Activated effector memory CD4-positive, alpha-beta T cell treated with Interleukin-2 at 50 U/mL for 16 hours (primary cell): ENCODE results near the gene SGSM1.

Source experiments
- DNase-seq: peaks from one replicate; pipeline ENCODE4 v3.0.0-alpha.2; 2020

SGSM1 gene

DNA sequence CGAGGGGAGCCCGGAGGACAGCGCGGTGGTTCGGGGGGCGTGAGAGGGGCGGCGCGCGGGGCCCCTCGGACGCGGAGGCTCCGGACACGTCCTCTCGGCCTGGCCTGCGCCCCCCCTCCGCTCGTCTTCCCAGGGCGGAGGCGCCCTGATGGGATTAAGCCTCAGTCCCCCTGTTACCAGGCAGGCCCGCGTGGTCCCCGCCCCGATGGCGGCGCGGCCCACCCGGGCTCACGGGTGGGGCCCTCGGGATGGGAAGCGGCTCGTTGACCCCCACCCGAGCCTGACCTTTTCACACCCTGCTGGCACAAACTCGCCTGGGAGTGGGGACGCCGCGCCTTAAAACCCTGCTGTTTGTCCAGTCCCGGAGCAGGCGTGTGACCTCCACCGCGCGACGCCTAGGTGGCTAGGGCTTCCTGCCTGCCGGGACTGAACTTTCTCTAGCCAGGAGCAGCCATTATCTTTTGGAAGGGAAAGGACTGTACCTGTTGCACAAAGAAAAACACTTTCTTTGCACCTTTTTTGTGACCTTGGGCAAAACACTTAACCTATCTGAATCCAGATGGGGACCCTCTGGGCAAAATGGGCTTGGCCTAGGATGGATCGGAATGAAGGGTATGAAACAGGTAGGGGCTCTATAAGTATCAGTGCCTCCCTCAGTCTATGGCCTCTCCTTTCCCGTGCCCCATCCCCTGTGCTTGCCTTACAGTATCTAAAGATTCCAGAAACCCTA, 147.5 kb downstream of the SGSM1 start:
- no peak for DNase-seq

DNA sequence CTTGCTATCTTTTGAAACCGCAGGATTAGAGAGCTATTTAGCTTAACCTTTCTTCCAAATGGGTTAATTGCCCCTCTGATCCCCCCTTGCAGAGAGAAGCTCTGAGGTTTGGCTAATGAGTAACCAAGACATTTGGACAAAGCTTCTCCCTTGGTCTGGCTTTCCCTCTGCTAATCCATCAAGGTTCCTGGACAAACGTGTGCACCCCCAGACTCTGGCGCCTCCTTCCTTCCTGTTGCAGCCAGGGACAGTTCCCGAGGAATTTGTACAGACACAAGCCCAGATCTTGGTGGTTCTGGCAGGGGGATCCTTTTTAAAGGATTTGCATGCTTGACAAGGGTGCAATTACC, 148.1 kb downstream of the SGSM1 start:
- DNase-seq, result no peak

DNA sequence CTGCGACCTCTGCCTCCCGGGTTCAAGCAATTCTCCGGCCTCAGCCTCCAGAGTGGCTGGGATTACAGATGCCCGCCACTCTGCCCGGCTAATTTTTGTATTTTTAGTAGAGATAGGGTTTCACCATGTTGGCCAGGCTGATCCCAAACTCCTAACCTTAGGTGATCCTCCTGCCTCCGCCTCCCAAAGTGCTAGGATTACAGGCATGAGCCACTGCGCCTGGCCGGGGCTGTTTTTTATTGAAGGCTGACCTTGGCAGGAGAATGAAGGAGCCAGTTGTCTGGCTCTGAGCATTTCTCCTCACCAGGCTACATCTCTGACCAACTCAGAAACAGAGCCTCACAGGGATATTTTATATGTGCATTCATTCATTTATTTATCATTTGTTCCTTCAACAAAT, 148.8 kb downstream of the SGSM1 start:
- no peak for DNase-seq

DNA sequence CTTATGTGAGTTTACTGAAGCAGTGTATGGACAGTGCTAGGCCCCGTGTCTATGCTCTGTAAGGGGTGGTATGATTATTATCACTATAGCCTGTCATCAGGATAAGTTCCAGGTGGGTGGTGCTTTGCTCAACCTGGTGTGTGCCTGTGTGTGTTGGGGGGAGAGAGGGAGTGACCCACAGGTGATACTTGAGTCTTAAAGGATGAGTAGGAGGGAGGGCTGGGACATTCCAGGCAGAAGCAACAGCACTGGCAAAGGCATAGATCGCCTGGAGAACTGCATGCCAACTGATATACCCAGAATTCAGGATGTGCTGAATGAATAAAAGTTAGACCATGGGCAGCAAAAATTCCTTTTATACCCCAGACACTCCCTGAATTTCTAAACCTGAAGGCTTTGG, 151.0 kb downstream of the SGSM1 start:
- no peak for DNase-seq

DNA sequence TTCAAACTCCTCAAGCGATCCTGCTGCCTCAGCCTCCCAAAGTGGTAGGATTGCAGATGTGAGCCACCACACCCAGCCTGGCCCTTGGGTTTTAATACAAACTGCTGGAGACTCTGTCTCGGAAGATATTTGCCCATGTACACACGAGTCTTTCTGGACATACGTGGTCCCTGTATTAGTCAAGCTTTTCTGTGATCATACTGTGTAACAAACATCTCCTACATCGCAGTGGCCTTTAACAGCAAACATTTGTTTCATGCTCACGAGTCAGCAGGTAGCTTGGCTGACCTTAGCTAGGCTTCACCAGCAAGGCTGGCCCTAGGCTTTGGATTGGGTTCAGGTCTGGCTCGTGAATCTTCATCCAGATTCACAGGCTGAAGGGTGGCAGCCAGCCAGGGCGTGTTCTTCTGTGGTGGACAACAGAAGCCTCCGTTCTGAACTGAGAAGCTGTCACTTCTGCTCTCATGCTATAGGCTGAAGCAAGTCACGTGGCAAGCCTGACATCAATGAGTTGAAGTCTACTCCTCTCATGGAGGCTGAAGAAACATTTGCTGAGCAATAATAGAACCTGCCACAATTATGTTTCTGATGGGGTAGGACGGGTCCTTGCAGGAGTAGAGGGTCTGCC, 155.3 kb downstream of the SGSM1 start:
- no peak for DNase-seq

DNA sequence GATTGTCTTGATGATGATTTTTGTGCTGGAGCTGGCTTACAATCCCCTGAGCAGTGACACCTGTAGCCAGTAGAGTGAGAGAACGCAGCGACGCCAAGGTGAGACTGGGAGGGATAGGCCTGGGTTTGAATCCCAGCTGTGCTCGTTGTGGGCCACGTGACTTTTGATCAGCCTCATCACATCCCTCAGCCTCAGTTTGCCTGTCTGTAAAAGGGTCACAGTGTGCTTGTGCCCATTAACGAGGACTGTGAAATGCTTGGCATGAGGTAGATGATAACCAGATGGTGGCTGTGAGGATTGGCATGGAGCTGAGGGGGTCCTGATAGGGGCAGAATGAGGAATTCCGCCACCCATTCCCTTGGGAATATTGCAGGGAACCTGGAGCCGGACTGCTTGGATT, 156.1 kb downstream of the SGSM1 start:
- DNase-seq, result no peak

DNA sequence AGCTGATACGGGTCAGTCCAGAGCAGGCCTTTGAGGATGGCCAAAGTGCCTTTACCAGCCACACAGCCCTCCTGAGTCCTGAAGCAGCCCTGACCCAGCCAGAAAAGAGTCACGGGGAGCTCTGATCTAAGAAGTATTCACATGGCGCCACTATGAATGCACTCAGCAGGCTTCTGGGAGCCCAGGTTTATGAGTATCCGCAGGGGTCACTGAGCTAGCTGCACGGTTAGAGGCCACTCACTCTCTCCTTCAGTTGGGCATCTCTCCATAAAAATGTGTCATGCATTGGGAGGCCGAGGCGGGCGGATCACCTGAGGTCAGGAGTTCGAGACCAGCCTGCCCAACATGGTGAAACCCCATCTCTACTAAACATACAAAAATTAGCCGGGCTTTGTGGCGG, 156.8 kb downstream of the SGSM1 start:
- DNase-seq, result no peak

DNA sequence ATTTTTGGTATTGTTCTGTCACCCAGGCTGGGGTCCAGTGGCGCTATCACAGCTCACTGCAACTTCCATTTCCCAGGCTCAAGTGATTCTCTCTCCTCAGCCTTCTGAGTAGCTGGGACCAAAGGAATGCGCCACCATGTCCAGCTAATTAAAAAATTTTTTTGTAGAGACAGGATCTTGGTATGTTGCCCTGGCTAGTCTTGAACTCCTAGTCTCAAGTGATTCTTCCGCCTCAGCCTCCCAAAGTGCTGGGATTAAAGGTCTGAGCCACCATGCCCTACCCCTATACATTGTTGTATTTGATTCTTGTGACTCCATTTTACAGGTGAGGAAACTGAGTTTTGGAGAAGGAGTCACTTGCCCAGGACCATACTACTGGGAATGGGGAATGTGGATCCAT, 158.4 kb downstream of the SGSM1 start:
- DNase-seq, result no peak

DNA sequence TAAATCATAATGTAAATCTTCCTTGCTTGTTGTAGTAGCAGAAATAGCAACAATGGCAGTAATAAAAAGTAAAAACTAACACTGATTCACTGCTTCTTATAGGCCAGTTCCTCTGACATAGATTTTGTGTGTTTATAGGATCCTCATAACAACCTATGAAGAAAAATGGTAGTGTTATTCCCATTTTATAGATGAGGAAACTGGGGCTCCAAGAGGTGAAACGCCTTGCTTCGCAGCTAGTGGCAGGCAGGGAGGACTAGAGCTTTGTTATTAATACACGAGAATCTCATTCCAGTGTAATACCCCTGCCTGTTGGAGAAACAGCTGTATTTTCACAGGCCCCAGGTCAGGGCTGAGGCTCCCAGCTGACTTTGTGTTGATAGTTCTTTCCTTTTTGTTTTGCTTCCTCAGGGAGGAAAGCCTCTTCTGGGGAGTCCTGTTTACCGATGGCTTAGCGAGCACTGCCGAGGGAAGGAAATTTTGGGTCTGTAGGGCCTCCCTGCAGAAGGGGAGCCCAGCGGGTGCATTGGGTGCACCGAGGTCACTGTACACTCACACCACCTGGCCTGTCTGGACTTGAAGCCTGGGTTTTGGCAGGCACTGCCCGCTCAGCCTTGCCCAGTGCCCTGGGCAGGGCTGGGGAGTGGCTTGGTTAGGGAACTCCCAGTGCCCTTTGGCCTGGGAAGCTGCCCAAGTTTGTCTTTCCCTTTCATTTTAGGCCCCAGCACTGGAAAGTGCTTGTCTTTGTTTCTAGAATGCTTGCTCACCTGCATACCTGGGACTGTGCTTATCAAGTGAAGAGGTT, 160.0 kb downstream of the SGSM1 start:
- no peak for DNase-seq

DNA sequence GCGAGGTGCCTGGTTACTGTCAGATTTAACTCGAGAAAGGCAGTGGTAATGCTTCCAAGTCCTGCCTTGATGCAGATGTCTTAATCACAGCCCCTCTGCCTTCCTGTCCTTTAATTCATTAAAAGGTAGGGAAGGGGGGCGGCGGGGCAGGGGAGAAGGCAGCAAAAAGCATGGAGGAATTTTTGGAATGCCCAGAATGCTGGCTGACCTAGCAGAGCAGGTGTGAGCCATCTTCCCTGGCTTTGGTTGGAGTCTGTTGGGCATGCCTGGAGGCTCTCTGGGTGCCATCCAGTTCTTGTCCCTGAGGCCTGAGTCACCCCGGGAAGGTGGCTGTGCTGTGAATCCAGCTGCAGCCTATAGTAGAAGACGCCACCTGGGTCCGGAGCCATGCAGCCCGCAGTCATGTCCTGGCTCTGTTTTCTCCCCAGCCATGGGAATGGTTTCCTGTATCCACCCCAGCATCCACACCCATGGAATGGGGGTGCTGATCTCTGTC, 162.1 kb downstream of the SGSM1 start:
- DNase-seq, result no peak

DNA sequence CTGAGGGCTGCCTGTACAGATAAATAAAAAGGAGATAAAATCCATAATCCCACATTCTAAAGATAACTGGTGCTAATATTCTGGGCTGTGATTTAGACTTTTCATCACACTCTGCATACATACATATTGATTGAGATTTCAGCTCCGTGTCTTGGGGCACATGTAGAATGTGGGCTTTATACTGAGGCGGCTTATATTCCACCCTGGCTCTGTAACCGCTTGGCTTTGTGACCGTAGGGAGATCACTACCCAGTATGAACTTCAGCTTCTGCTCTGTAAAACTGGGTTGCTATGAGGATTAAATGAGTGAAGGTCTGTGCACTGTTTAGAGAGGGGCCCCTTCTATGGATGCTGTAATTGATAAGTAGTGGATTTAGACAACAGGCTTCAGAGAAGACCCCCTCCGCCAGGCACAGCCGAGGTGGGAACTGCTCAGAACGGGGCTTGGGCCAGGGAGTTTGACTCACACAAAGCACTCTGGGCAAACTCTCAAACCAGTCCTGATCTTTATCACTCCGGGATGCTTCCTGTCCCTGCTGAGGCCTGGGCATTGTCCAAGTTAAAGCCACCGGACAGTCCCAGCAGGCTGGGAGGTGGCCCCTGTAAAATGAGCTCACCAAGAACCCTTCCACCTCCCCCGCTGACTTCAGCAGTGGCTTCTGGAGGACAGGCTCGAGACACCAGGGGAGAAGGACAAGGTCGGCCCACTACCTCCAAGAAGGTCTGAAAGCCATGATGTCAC, 163.7 kb downstream of the SGSM1 start:
- no peak for DNase-seq

DNA sequence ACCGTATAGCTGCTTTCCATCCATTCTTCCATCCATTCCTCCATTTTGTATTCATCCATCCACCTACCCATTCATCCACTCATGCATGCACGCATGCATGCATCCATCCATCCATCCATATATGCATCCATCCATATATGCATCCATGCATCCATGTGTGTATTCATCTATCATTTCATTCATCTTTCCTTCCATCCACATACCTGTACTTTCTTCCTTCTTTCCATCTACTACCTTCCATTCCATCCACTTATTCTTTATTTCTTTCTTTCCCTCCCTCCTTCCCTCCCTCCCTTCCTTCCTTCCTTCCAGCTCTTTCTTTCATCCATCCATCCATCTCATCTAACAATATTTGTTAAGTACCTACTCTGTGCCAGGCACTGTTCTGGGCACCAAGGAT, 166.4 kb downstream of the SGSM1 start:
- no peak for DNase-seq

DNA sequence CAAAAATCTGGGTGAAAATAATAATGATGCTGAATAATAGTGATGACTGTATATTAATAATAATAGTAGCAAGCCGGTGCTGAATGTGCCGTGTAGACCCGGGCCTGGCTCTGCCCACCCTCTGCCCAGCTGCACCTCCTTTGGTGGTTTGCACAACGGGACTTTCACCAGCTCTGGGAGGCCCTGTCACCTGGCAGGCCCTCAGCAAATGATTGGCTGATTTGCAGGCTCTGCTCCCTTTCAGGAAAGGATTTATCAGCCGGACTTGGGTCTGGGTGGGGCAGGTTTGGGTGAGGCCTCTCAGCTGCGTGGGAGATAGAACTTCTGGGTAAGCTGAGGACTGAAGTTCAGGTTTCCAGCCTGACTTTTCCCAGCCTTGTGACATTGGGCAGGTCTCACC, 167.9 kb downstream of the SGSM1 start:
- no peak for DNase-seq

DNA sequence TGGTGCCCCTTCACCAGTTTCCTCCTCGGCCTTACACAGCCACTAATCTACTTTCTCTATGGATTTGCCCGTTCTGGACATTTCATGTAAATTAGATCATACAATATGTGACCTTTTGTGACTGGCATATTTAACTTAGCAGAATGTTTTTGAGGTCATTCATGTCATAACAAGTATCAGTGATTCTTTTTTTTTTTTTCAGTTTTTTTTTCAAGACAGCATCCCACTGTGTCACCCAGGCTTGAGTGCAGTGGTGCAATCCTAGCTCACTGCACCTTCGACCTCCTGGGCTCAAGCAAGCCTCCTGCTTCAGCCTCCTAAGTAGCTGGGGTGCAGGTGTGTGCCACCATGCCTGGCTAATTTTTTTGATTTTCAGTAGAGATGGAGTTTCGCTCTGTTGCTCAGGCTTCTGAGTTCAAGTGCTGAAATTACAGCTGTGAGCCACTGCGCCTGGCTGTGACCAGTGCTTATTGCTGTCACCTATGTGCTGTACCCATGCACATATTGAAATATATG, 169.2 kb downstream of the SGSM1 start:
- DNase-seq, result no peak

DNA sequence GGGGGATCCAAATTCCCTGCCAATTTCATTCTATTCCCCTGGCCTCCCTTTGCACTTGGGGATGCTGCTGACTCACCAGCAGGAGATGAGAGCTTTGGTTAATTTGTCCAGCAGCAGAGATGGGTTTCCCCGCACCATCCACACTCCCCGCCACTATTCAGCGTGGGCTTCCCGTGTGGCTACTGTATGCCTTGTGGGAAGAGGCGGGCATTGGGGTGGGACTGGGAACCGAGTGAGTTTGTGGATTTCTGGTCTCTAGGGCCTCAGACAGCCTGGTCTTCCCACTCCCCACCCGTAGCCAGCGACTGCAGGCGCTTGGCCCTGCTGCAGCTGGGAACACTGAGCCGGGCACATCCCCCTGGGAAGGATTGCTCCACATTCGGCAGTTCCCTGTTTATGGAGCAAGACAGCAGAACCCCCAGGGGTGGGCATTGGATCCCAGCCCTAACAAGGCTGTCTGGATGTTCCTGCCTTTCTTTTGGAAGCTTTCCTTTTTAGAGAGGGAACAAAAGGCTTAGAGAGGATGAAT, 169.9 kb downstream of the SGSM1 start:
- DNase-seq, result no peak

DNA sequence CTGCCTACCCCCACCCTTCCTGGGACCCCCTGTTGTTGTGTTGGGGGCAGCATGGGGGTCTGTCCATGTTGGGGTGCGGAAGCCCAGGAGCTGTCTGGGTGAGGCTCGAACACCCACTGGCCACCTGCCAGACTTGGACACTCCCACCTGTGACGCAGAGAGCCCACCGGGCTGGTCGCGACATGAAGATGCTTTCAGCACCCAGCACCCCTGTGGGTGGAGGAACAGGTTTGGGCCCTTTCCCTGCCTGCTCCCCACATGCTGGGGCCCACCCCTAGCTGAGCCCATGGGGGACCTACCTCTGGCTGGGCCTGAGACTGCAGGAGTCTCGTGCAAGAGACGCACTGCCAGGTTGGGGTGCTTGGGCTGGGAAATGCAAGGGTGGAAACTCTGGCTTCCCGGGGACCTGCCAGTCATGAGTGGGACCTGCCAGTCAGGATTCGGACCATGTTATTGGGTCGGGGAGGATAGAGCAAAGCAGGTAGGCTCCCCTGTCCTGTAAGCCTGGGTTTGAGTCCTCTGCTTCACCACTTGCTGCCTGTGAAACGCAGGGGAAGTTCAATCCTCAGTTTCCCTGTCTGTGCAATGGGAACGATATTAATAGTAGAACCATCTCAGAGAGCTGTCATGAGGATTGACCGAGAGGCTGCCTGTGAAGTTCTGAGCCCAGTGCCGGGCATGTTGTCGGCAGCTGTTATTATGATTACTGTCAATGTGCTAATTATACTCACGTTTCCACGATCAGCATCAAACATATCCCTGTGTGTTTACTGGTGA, 170.6 kb downstream of the SGSM1 start:
- no peak for DNase-seq
